Neural cell (in vitro differentiated cells): Measurements from ENCODE around the gene MACROH2A1. TPM values are rescaled to one million over a fixed set of nuclear protein-coding genes. Genes with fewer than 3 reads are reported as not detected.

Experiments used
- H2AFZ ChIP-seq: fragments of 200-600, 300-800 bp; sonication (generic), shearing (Covaris generic); 2 replicates; pipeline ENCODE4 v1.6.0; 2014; ENCODE audit warnings: low read depth, mild to moderate bottlenecking, antibody characterized with exemption, low read length, moderate library complexity
- H3F3A ChIP-seq: fragments of 200-600 bp; shearing (Covaris generic); 2 replicates; pipeline ENCODE4 v1.6.1; 2016; ENCODE audit warnings: mild to moderate bottlenecking, moderate library complexity, mixed read lengths, antibody characterized with exemption, low read length; ENCODE audit not compliant: insufficient read depth, poor library complexity, severe bottlenecking
- H3K27ac ChIP-seq: fragments of 200-600, 300-800 bp; sonication (generic), shearing (Covaris generic); 2 replicates; pipeline ENCODE4 v1.5.1; 2014; ENCODE audit warnings: mild to moderate bottlenecking, low read length, moderate library complexity
- H3K27me3 ChIP-seq: fragments of 300-800, 200-600 bp; sonication (generic), shearing (Covaris generic); 2 replicates; pipeline ENCODE4 v1.6.0; 2014; ENCODE audit warnings: mild to moderate bottlenecking, low read depth, low read length, moderate library complexity; ENCODE audit not compliant: insufficient read depth
- H3K36me3 ChIP-seq: fragments of 300-800, 200-600 bp; sonication (generic), shearing (Covaris generic); 2 replicates; pipeline ENCODE4 v1.5.1; 2014; ENCODE audit warnings: mild to moderate bottlenecking, antibody characterized with exemption, low read length, moderate library complexity; ENCODE audit not compliant: insufficient read depth
- H3K4me2 ChIP-seq: fragments of 300-800, 200-600 bp; sonication (generic), shearing (Covaris generic); 2 replicates; pipeline ENCODE4 v1.6.0; 2014; ENCODE audit warnings: mild to moderate bottlenecking, low read length
- H3K4me3 ChIP-seq: fragments of 300-800, 200-600 bp; sonication (generic), shearing (Covaris generic); 2 replicates; pipeline ENCODE4 v1.5.1; 2014; ENCODE audit warnings: mild to moderate bottlenecking, low read length, moderate library complexity
- H3K79me2 ChIP-seq: fragments of 200-600 bp; shearing (Covaris generic); replicated peaks from 2 replicates; pipeline ENCODE4 v1.6.0; 2014; ENCODE audit warnings: mild to moderate bottlenecking, low read length, moderate library complexity; ENCODE audit not compliant: insufficient read depth
- H3K9ac ChIP-seq: fragments of 300-800, 200-600 bp; sonication (generic), shearing (Covaris generic); 2 replicates; pipeline ENCODE4 v1.6.1; 2016; ENCODE audit warnings: mild to moderate bottlenecking, low read length, mixed read lengths
- H3K9me2 ChIP-seq: fragments of 200-600 bp; shearing (Covaris generic); 2 replicates; pipeline ENCODE4 v1.6.1; 2016; ENCODE audit warnings: mild to moderate bottlenecking, low read length, mixed read lengths; ENCODE audit not compliant: insufficient read depth
- H3K9me3 ChIP-seq: fragments of 200-600, 300-800 bp; sonication (generic), shearing (Covaris generic); 2 replicates; pipeline ENCODE4 v1.6.1; 2016; ENCODE audit warnings: mild to moderate bottlenecking, mixed run types, low read length, moderate library complexity, mixed read lengths
- H4K20me1 ChIP-seq: fragments of 200-600 bp; shearing (Covaris generic); 2 replicates; pipeline ENCODE4 v1.6.1; 2016; ENCODE audit warnings: mild to moderate bottlenecking, mixed run types; ENCODE audit not compliant: insufficient read depth
- EP300 ChIP-seq: fragments of 450-650 bp; conservative IDR thresholded peaks from 2 replicates; pipeline ENCODE4 v1.6.1; 2014; ENCODE audit warnings: antibody characterized with exemption, mild to moderate bottlenecking, moderate library complexity; ENCODE audit not compliant: poor library complexity, severe bottlenecking
- EZH2 ChIP-seq: fragments of 200-600, 300-800 bp; shearing (Covaris generic), sonication (generic); IDR thresholded peaks from 2 replicates; pipeline ENCODE4 v1.6.1; 2014; ENCODE audit warnings: antibody characterized with exemption, low read length, borderline replicate concordance, mild to moderate bottlenecking; ENCODE audit not compliant: insufficient read depth, poor library complexity, severe bottlenecking
- MXI1 ChIP-seq: fragments of 450-650 bp; conservative IDR thresholded peaks from 2 replicates; pipeline ENCODE4 v1.6.1; 2014; ENCODE audit warnings: antibody characterized with exemption, mild to moderate bottlenecking; ENCODE audit not compliant: poor library complexity, severe bottlenecking
- POLR2AphosphoS5 ChIP-seq: IDR thresholded peaks from 2 replicates; pipeline ENCODE4 v1.6.1; 2012
- RAD21 ChIP-seq: fragments of 450-650 bp; conservative IDR thresholded peaks from 2 replicates; pipeline ENCODE4 v1.6.1; 2014; ENCODE audit warnings: antibody characterized with exemption, mild to moderate bottlenecking, moderate library complexity
- SMC3 ChIP-seq: fragments of 450-650 bp; conservative IDR thresholded peaks from 2 replicates; pipeline ENCODE4 v1.6.1; 2014; ENCODE audit warnings: antibody characterized with exemption, mild to moderate bottlenecking, moderate library complexity; ENCODE audit not compliant: poor library complexity
- TAF1 ChIP-seq: IDR thresholded peaks from 2 replicates; pipeline ENCODE4 v1.6.1; 2012; ENCODE audit warnings: low read depth
- polyA plus RNA-seq: library from polyadenylated mRNA; depleted of rRNA; stranded (reverse); fragments of >200 nt; gene quantifications from 2 replicates; pipeline ENCODE4 v1.2.3, GENCODE V29; 2014
- TF ChIP-seq, protein P1 (sequence below): fragments of 450-650 bp; IDR thresholded peaks from 2 replicates; pipeline ENCODE4 v1.5.1; 2014; ENCODE audit warnings: antibody characterized with exemption, mild to moderate bottlenecking, moderate library complexity; ENCODE audit not compliant: poor library complexity, severe bottlenecking
- TF ChIP-seq, protein P2 (sequence below): IDR thresholded peaks from 2 replicates; pipeline ENCODE4 v1.6.1; 2012; ENCODE audit warnings: borderline replicate concordance

The MACROH2A1 gene
- polyA plus RNA-seq, 1 donor from 2014 or later, result 351 TPM

DNA sequence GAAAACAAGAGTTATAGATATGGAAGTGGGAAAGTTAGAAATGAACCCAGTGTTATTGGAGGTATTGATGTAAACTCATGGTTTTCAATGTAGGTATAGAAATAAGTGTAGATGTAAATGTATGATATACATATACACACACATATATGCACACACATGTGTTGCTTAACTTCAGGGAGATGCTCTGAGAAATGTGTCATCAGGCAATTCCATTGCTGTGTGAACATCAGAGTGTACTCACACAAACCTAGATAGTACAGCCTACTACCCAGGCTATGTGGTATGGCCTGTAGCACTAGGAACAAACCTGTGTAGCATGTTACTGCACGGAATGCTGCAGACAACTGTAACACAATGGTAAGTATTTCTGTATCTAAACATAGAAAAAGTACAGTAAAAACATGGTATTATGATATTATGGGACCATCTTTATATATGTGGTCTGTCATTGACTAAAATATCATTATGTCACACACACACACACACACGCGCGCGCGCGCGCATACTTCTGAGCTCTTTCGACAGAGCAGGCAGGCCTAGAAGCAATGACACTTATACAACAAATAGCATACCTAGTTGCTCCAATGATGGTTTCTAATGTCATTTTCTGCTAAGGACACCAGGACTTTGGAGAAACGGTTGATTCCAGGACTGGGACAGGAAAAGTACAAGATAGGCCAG is 86.6 kb downstream of the MACROH2A1 start:
- Histone ChIP-seq H3K79me2 (no peaks in the 10 kb centered on the region), H3K27ac (no peak overlapping the region), H4K20me1 (no peaks in the 10 kb centered on the region), H3K27me3 (no peaks in the 10 kb centered on the region), H3K4me3 (no peak overlapping the region), H3K9me3 (no peaks in the 10 kb centered on the region), H3F3A (no peaks in the 10 kb centered on the region), H3K4me2 (no peak overlapping the region), H3K9ac (no peak overlapping the region), H3K9me2 (no peaks in the 10 kb centered on the region), H3K36me3 (no peaks in the 10 kb centered on the region), H2AFZ (no peak overlapping the region)
- TF ChIP-seq TAF1 (no peak), MXI1 (no peak), RAD21 (no peak), EZH2 (no peak), POLR2AphosphoS5 (no peak), EP300 (no peak), SMC3 (no peak)
- TF ChIP-seq, protein P1, sequence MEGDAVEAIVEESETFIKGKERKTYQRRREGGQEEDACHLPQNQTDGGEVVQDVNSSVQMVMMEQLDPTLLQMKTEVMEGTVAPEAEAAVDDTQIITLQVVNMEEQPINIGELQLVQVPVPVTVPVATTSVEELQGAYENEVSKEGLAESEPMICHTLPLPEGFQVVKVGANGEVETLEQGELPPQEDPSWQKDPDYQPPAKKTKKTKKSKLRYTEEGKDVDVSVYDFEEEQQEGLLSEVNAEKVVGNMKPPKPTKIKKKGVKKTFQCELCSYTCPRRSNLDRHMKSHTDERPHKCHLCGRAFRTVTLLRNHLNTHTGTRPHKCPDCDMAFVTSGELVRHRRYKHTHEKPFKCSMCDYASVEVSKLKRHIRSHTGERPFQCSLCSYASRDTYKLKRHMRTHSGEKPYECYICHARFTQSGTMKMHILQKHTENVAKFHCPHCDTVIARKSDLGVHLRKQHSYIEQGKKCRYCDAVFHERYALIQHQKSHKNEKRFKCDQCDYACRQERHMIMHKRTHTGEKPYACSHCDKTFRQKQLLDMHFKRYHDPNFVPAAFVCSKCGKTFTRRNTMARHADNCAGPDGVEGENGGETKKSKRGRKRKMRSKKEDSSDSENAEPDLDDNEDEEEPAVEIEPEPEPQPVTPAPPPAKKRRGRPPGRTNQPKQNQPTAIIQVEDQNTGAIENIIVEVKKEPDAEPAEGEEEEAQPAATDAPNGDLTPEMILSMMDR, result no peak
- TF ChIP-seq, protein P2, sequence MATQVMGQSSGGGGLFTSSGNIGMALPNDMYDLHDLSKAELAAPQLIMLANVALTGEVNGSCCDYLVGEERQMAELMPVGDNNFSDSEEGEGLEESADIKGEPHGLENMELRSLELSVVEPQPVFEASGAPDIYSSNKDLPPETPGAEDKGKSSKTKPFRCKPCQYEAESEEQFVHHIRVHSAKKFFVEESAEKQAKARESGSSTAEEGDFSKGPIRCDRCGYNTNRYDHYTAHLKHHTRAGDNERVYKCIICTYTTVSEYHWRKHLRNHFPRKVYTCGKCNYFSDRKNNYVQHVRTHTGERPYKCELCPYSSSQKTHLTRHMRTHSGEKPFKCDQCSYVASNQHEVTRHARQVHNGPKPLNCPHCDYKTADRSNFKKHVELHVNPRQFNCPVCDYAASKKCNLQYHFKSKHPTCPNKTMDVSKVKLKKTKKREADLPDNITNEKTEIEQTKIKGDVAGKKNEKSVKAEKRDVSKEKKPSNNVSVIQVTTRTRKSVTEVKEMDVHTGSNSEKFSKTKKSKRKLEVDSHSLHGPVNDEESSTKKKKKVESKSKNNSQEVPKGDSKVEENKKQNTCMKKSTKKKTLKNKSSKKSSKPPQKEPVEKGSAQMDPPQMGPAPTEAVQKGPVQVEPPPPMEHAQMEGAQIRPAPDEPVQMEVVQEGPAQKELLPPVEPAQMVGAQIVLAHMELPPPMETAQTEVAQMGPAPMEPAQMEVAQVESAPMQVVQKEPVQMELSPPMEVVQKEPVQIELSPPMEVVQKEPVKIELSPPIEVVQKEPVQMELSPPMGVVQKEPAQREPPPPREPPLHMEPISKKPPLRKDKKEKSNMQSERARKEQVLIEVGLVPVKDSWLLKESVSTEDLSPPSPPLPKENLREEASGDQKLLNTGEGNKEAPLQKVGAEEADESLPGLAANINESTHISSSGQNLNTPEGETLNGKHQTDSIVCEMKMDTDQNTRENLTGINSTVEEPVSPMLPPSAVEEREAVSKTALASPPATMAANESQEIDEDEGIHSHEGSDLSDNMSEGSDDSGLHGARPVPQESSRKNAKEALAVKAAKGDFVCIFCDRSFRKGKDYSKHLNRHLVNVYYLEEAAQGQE, result no peak

DNA sequence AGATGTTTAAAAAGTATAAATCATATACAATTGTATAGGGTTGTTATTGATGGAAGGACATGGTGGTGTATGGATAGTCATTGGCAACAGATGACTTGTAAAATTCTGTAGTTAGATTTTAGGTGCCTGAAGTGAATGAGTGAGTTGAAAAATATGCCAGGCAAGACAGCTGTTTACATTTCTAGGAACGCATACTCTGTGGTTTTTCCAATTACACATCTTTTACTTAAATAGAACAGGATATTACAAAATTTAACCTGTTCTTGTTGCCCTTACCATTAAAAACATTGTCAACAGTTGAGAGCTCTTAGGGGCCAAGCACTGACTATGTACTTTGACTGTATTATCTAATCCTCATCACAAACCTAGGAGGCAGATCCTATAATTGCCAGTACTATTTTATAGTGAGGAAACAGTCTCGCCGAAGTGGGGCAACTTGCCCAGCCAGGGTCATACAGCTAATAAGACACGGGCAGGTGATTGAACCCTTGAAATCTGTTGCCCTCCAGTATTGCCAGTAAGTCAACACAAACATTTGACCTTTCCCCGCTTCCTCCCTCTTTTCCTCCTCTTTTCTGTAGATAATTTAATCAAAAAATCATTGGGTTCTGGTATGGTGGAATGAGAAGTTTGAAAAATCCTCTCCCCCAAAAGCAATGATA is 88.6 kb downstream of the MACROH2A1 start:
- Histone ChIP-seq H3K36me3 (no peaks in the 10 kb centered on the region), H3K9me2 (no peaks in the 10 kb centered on the region), H3K79me2 (no peaks in the 10 kb centered on the region), H3K4me3 (no peak overlapping the region), H2AFZ (no peak overlapping the region), H3K9me3 (no peaks in the 10 kb centered on the region), H3K4me2 (no peak overlapping the region), H3F3A (no peaks in the 10 kb centered on the region), H3K9ac (no peak overlapping the region), H3K27ac (no peak overlapping the region), H3K27me3 (no peaks in the 10 kb centered on the region), H4K20me1 (no peaks in the 10 kb centered on the region)
- TF ChIP-seq, protein P1, result no peak
- TF ChIP-seq RAD21, result no peak
- TF ChIP-seq EP300, result no peak
- no peak for TF ChIP-seq MXI1
- TF ChIP-seq POLR2AphosphoS5, result no peak
- TF ChIP-seq SMC3, result no peak
- TF ChIP-seq, protein P2, result no peak
